HG02970 (cell line): ENCODE data around the gene RBMS2.
"Not testable (repeated sequence)": the region's sequence is repeated elsewhere in the genome, so short reads cannot be mapped to it uniquely, and the experiment has no call there.

ENCODE experiments used
- ATAC-seq: cut with Tn5 transposase; IDR thresholded peaks from one replicate; pipeline ENCODE4 v1.9.1; 2021; ENCODE audit warnings: mild to moderate bottlenecking, moderate library complexity, moderate number of reproducible peaks; ENCODE audit not compliant: unreplicated experiment, low FRiP score

The RBMS2 gene

GRCh38 chr12:56577248-56577647 is 55.6 kb downstream of the RBMS2 start:
- ATAC-seq: not testable (repeated sequence)

- ATAC-seq: no peak
These were observed 57.4 kb downstream of the RBMS2 start for GRCh38 chr12:56578983-56579546.

GRCh38 chr12:56581418-56582145 is 60.0 kb downstream of the RBMS2 start:
- ATAC-seq: no peak

- ATAC-seq: no peak
These were observed 63.5 kb downstream of the RBMS2 start for GRCh38 chr12:56585098-56585497.

- ATAC-seq: no peak
These were observed 68.2 kb downstream of the RBMS2 start for GRCh38 chr12:56589783-56590182.

- ATAC-seq: no peak
These were observed 68.7 kb downstream of the RBMS2 start for GRCh38 chr12:56590237-56590830.

- no peak for ATAC-seq
These were observed 69.5 kb downstream of the RBMS2 start for GRCh38 chr12:56591126-56591525.

- no peak for ATAC-seq
These were observed 70.3 kb downstream of the RBMS2 start for GRCh38 chr12:56591961-56592360.

- ATAC-seq: no peak
These were observed 72.4 kb downstream of the RBMS2 start for GRCh38 chr12:56593909-56594621.

- no peak for ATAC-seq
These were observed 75.2 kb downstream of the RBMS2 start for GRCh38 chr12:56596815-56597214.

- ATAC-seq: no peak
These were observed 77.4 kb downstream of the RBMS2 start for GRCh38 chr12:56599041-56599440.

GRCh38 chr12:56599797-56600196 is 78.2 kb downstream of the RBMS2 start:
- ATAC-seq: no peak

GRCh38 chr12:56600753-56601152 is 79.1 kb downstream of the RBMS2 start:
- no peak for ATAC-seq

GRCh38 chr12:56601503-56601902 is 79.9 kb downstream of the RBMS2 start:
- no peak for ATAC-seq

- ATAC-seq: no peak
These were observed 80.6 kb downstream of the RBMS2 start for GRCh38 chr12:56602239-56602638.

GRCh38 chr12:56604355-56604754 is 82.7 kb downstream of the RBMS2 start:
- ATAC-seq: no peak

- ATAC-seq: no peak
These were observed 93.0 kb downstream of the RBMS2 start for GRCh38 chr12:56614627-56615026.

- ATAC-seq: no peak
These were observed 94.6 kb downstream of the RBMS2 start for GRCh38 chr12:56616244-56616643.

GRCh38 chr12:56616925-56617324 is 95.3 kb downstream of the RBMS2 start:
- ATAC-seq: no peak

GRCh38 chr12:56622535-56622934 is 100.9 kb downstream of the RBMS2 start:
- ATAC-seq: no peak

GRCh38 chr12:56626701-56627100 is 105.1 kb downstream of the RBMS2 start:
- no peak for ATAC-seq
